Activated T-cell treated with anti-CD3 and anti-CD28 coated beads, Interleukin-2, amount 50 U/mL, for 24 hours (primary cell): ENCODE data around the gene SLC2A4.
A peak's percentile ranks its signal among the peaks of the same experiment; 100 is the strongest.

Experiments used
- DNase-seq: peaks from one replicate; pipeline ENCODE4 v3.0.0-alpha.2; 2020
- H3K27ac Mint-ChIP-seq: 2 replicates; pipeline ENCODE4 v1.8.0; 2020; ENCODE audit warnings: mild to moderate bottlenecking, mixed read lengths
- H3K27me3 Mint-ChIP-seq: 2 replicates; pipeline ENCODE4 v1.8.0; 2020; ENCODE audit warnings: mixed read lengths
- H3K36me3 Mint-ChIP-seq: 2 replicates; pipeline ENCODE4 v1.8.0; 2020; ENCODE audit warnings: low read depth, mixed read lengths
- H3K4me1 Mint-ChIP-seq: 2 replicates; pipeline ENCODE4 v1.8.0; 2020; ENCODE audit warnings: low read depth, mixed read lengths
- H3K4me3 Mint-ChIP-seq: 2 replicates; pipeline ENCODE4 v1.8.0; 2020; ENCODE audit warnings: mild to moderate bottlenecking, moderate library complexity, mixed read lengths
- H3K9me3 Mint-ChIP-seq: 2 replicates; pipeline ENCODE4 v1.8.0; 2020; ENCODE audit warnings: mixed read lengths

The SLC2A4 gene

DNA sequence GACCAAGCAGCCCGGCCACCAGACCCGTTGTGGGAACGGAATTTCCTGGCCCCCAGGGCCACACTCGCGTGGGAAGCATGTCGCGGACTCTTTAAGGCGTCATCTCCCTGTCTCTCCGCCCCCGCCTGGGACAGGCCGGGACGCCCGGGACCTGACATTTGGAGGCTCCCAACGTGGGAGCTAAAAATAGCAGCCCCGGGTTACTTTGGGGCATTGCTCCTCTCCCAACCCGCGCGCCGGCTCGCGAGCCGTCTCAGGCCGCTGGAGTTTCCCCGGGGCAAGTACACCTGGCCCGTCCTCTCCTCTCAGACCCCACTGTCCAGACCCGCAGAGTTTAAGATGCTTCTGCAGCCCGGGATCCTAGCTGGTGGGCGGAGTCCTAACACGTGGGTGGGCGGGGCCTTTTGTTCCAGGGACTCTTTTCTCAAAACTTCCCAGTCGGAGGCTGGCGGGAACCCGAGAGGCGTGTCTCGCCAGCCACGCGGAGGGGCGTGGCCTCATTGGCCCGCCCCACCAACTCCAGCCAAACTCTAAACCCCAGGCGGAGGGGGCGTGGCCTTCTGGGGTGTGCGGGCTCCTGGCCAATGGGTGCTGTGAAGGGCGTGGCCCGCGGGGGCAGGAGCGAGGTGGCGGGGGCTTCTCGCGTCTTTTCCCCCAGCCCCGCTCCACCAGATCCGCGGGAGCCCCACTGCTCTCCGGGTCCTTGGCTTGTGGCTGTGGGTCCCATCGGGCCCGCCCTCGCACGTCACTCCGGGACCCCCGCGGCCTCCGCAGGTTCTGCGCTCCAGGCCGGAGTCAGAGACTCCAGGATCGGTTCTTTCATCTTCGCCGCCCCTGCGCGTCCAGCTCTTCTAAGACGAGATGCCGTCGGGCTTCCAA, at the start of gene SLC2A4:
TSS of gene SLC2A4 (plus strand) at position 645 of the 879 bp plus-strand sequence. CDS start at position 862, 217 bp downstream.
- peak within 1 kb of the TSS; percentile 74 for H3K4me3 Mint-ChIP-seq
- H3K27me3 Mint-ChIP-seq, result peaks cover 26% of the 10 kb centered on the region
- peak; percentile 92 for DNase-seq
- H3K4me1 Mint-ChIP-seq, result peaks cover 20% of the 10 kb centered on the region
- no peaks in the 10 kb centered on the region for H3K36me3 Mint-ChIP-seq
- no peaks in the 10 kb centered on the region for H3K9me3 Mint-ChIP-seq
- peak within 1 kb of the TSS; percentile 79 for H3K27ac Mint-ChIP-seq

DNA sequence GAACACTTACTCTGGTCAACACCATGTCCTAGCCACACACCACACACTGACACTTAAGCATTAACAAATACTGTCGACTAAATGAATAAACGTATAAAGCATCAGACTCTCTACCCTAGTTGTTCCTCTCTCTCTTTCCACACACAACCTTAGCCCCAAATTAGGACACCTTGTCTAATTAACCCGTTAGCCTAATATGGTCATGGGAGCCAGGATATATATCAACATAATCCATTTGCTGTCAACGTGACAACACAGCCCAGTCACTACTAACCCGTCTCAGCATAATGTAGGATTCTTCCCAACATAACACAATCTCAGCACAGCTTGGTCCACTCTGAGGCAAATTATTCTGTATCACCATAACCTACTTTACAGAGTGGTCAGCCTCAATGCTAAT, 49.4 kb upstream of the SLC2A4 start:
- H3K27me3 Mint-ChIP-seq, result no peaks in the 10 kb centered on the region
- H3K4me3 Mint-ChIP-seq, result peak overlapping the region; percentile 96
- H3K36me3 Mint-ChIP-seq, result peaks cover 92% of the 10 kb centered on the region
- H3K27ac Mint-ChIP-seq, result peak overlapping the region; percentile 13
- no peaks in the 10 kb centered on the region for H3K9me3 Mint-ChIP-seq
- no peak for DNase-seq
- peaks cover 65% of the 10 kb centered on the region for H3K4me1 Mint-ChIP-seq

DNA sequence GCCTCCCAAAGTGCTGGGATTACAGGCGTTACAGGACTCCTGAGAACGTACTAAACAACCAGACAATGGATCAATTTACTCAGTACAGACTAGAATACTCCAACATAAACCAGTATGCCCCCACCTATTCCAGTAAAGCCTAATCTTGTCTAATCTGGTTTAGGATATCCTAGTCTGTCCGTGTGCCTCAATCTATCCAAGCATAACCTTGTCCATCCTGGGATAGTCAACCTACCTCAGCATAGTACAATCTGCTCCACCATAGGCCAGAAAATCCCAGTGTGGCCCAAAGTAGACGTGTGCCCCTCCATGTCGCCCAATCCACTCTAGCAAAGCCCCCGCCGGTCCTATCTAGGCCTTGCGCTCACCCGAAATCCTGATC, 47.8 kb upstream of the SLC2A4 start:
- Mint-ChIP-seq H3K4me3 (peak overlapping the region; percentile 96), H3K27me3 (no peaks in the 10 kb centered on the region), H3K27ac (peak overlapping the region; percentile 96), H3K9me3 (no peaks in the 10 kb centered on the region), H3K36me3 (peaks cover 82% of the 10 kb centered on the region), H3K4me1 (peaks cover 60% of the 10 kb centered on the region)
- DNase-seq, result no peak

GRCh38 chr17:7234083-7234951, 47.2 kb upstream of the SLC2A4 start, which contains the start of gene DVL2:
DVL2 (minus strand) TSS chr17:7234517; CDS start chr17:7234262, 255 bp downstream.
- H3K27me3 Mint-ChIP-seq, result no peaks in the 10 kb centered on the region
- peak; percentile 95 for DNase-seq
- H3K4me1 Mint-ChIP-seq, result peaks cover 56% of the 10 kb centered on the region
- H3K9me3 Mint-ChIP-seq, result no peaks in the 10 kb centered on the region
- H3K27ac Mint-ChIP-seq, result peak within 1 kb of the TSS; percentile 96
- H3K36me3 Mint-ChIP-seq, result peaks cover 80% of the 10 kb centered on the region
- peak within 1 kb of the TSS; percentile 96 for H3K4me3 Mint-ChIP-seq

GRCh38 chr17:7235693-7236665, 45.5 kb upstream of the SLC2A4 start:
- DNase-seq, result no peak
- Mint-ChIP-seq H3K4me1 (peaks cover 63% of the 10 kb centered on the region), H3K27ac (peak overlapping the region; percentile 96), H3K36me3 (peaks cover 77% of the 10 kb centered on the region), H3K9me3 (no peaks in the 10 kb centered on the region), H3K27me3 (no peaks in the 10 kb centered on the region), H3K4me3 (peak overlapping the region; percentile 96)

- peaks cover 80% of the 10 kb centered on the region for H3K36me3 Mint-ChIP-seq
- no peak for DNase-seq
- no peaks in the 10 kb centered on the region for H3K27me3 Mint-ChIP-seq
- peak overlapping the region; percentile 98 for H3K4me3 Mint-ChIP-seq
- H3K9me3 Mint-ChIP-seq, result no peaks in the 10 kb centered on the region
- H3K4me1 Mint-ChIP-seq, result peaks cover 67% of the 10 kb centered on the region
- peak overlapping the region; percentile 87 for H3K27ac Mint-ChIP-seq
Measured at GRCh38 chr17:7236808-7237207, 44.7 kb upstream of the SLC2A4 start.

DNA sequence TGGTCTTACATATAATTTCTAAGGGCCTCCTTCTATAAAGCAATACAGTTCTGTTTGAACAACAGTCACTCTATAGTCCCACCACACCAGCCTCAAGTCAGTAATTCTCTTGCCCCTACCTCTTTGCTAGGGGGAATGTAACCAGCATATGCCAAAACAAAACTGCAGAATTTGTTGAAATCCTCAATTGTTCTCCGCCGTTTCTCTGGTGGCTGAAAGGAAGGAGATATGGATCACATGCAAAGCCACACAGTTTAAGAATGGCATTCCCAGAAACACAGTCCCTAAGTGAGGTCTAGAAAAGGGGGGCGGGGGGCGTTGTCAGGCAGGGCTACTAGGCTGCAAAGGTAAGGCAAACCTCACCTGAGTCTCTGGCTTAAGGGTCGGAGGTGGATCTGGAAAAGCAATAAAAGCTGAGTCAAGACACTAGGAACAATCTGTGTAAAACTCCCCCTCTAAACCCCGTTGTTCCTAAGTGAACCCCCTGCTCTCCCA, 44.2 kb upstream of the SLC2A4 start:
- H3K4me1 Mint-ChIP-seq, result peaks cover 65% of the 10 kb centered on the region
- no peaks in the 10 kb centered on the region for H3K27me3 Mint-ChIP-seq
- DNase-seq, result no peak
- H3K27ac Mint-ChIP-seq, result peak overlapping the region; percentile 87
- peaks cover 80% of the 10 kb centered on the region for H3K36me3 Mint-ChIP-seq
- no peaks in the 10 kb centered on the region for H3K9me3 Mint-ChIP-seq
- peak overlapping the region; percentile 98 for H3K4me3 Mint-ChIP-seq

- DNase-seq, result peak; percentile 90
- Mint-ChIP-seq H3K27me3 (no peaks in the 10 kb centered on the region), H3K4me1 (peaks cover 66% of the 10 kb centered on the region), H3K27ac (peak overlapping the region; percentile 87), H3K9me3 (no peaks in the 10 kb centered on the region), H3K36me3 (peaks cover 82% of the 10 kb centered on the region), H3K4me3 (peak overlapping the region; percentile 98)
Measured at GRCh38 chr17:7237761-7238419, 43.6 kb upstream of the SLC2A4 start.

DNA sequence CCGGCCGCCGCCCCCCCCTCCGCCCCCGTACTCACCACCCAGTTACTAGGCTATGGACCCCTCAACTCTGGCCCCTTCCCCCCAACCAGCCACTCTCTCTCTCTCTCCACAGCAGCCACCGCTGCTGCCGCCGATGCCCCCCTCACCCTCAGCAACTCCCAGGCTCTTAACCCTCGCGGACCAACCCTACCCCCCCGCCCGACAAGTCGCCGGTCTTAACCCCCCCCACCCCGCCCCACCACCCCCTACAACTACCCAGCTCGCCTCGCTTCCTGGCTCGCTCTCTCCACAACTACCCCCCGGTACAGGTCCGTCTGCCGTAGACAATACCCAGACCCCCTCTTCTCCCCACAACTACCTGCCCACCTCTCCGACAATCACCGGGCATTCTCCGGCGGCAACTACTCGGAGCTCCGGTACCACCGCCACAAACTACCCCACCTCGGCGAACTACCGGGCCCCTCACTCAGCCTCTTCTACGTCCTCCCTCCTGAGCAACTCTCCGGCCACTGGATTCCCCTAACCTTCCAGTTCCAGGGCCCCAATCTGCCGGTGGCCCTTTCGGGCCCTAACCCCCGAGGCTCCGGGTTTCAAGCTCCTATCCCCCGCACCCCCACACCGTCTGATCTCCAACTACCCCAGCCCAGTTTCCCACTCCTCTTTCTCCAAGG, 43.0 kb upstream of the SLC2A4 start:
- peaks cover 81% of the 10 kb centered on the region for H3K36me3 Mint-ChIP-seq
- H3K27me3 Mint-ChIP-seq, result no peaks in the 10 kb centered on the region
- peak; percentile 66 for DNase-seq
- peak overlapping the region; percentile 99 for H3K27ac Mint-ChIP-seq
- H3K4me1 Mint-ChIP-seq, result peaks cover 68% of the 10 kb centered on the region
- H3K9me3 Mint-ChIP-seq, result no peaks in the 10 kb centered on the region
- H3K4me3 Mint-ChIP-seq, result peak overlapping the region; percentile 98

DNA sequence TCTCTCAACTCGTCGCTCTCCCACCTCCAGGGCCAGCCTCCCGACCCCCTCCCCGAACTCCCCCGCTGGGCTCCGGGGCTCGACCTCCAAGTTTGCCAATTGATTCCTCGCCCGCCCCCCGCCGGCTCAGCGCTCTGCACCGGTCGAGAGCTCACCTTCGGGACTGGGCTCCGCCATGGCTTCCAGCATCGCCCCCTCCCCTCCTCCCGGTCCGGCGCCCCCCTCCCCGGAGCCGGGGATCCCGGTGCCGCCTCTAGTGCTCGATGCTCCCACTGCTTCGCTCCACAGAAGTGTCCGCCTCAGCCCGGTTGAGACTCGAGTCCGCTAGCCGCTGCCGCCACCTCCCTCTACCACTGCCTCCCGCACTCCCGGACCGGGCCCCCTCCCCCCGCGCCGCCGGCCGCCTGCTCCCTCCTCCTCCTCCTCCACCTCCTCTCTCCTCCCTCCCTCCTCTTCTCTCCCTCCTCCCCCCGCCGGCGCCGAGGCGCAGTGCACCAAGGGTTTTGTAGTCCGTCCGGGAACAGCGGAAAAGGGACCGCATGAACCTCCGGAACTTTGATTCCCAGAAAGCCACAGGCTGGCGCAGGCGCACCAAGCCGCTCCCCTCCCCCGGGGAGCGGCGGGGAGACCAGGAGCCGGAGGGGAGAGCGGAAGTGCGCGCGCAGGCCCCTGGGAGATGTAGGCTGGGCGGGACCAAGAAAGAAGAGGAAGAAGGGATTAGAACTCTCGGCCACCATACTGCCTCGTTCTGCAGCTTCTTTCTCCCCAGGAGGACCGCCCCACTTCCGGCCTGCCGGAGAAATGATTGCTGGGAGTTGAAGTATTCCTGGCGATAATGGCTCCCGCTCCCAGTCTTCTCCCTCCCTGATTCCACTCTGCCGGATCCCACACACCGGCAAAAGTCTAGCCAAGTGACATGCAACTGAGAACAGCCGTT, 42.2 kb upstream of the SLC2A4 start, which contains the start of gene PHF23:
TSS of gene PHF23 (minus strand) at position 367 of the 937 bp plus-strand sequence. CDS start at position 189, 178 bp downstream.
- Mint-ChIP-seq H3K4me3 (peak within 1 kb of the TSS; percentile 98), H3K27ac (peak within 1 kb of the TSS; percentile 99), H3K36me3 (peaks cover 81% of the 10 kb centered on the region), H3K9me3 (no peaks in the 10 kb centered on the region), H3K4me1 (peaks cover 68% of the 10 kb centered on the region), H3K27me3 (no peaks in the 10 kb centered on the region)
- DNase-seq, result peak; percentile 97

GRCh38 chr17:7240375-7240774, 41.1 kb upstream of the SLC2A4 start:
- H3K36me3 Mint-ChIP-seq, result peaks cover 78% of the 10 kb centered on the region
- no peak for DNase-seq
- peak overlapping the region; percentile 98 for H3K4me3 Mint-ChIP-seq
- peak overlapping the region; percentile 99 for H3K27ac Mint-ChIP-seq
- no peaks in the 10 kb centered on the region for H3K9me3 Mint-ChIP-seq
- peaks cover 58% of the 10 kb centered on the region for H3K4me1 Mint-ChIP-seq
- no peaks in the 10 kb centered on the region for H3K27me3 Mint-ChIP-seq
